ENCODE data around the gene TENM3.
"Not testable (repeated sequence)": the region's sequence is repeated elsewhere in the genome, so short reads cannot be mapped to it uniquely, and the experiment has no call there.

Gene TENM3

GRCh38 chr4:182231496-182231895 lies 11.7 kb upstream of the TENM3 start:
- ChIA-PET CTCF (interaction anchor here (0.9 kb wide), 1 partner anchor 16 kb away, joined by 3 read pairs; no protein-coding TSS in a partner anchor), POLR2A (ENCODE audit: low non-redundant PET) (no interaction called here)
- no peak overlapping the region for H3K27ac ChIP-seq
- no peak for TF ChIP-seq CTCF (conservative IDR thresholded peaks at IDR 0.05; ENCODE audit: low read depth)
- no peak for DNase-seq (ENCODE audit: low spot score)

- CTCF ChIA-PET: no interaction called here
- DNase-seq (ENCODE audit: low spot score): no peak
- no peak overlapping the region for H3K27ac ChIP-seq
- TF ChIP-seq CTCF (conservative IDR thresholded peaks at IDR 0.05; ENCODE audit: low read depth): no peak
- POLR2A ChIA-PET (ENCODE audit: low non-redundant PET): no interaction called here
Measured at GRCh38 chr4:182233310-182234090, 9.7 kb upstream of the TENM3 start.

GRCh38 chr4:182235021-182235795 lies 8.0 kb upstream of the TENM3 start:
- ChIA-PET POLR2A (ENCODE audit: low non-redundant PET) (interaction anchor here (0.6 kb wide), 1 partner anchor 95 kb away, joined by 3 read pairs; no protein-coding TSS in a partner anchor), CTCF (interaction anchor here (0.6 to 0.7 kb wide), 2 partner anchors 28 to 228 kb away, joined by 3 read pairs; no protein-coding TSS in a partner anchor)
- no peak for DNase-seq (ENCODE audit: low spot score)
- no peak for TF ChIP-seq CTCF (conservative IDR thresholded peaks at IDR 0.05; ENCODE audit: low read depth)
- H3K27ac ChIP-seq: no peak overlapping the region

GRCh38 chr4:182236186-182236585 lies 7.0 kb upstream of the TENM3 start:
- no peak for TF ChIP-seq CTCF (conservative IDR thresholded peaks at IDR 0.05; ENCODE audit: low read depth)
- no peak for DNase-seq (ENCODE audit: low spot score)
- ChIA-PET POLR2A (ENCODE audit: low non-redundant PET) (no interaction called here), CTCF (no interaction called here)
- H3K27ac ChIP-seq: no peak overlapping the region

- H3K27ac ChIP-seq; CTCF ChIA-PET; POLR2A ChIA-PET (ENCODE audit: low non-redundant PET); DNase-seq (ENCODE audit: low spot score): not testable (repeated sequence)
Measured at GRCh38 chr4:182237010-182237409, 6.2 kb upstream of the TENM3 start.

GRCh38 chr4:182238355-182238931 lies 4.8 kb upstream of the TENM3 start:
- TF ChIP-seq CTCF (conservative IDR thresholded peaks at IDR 0.05; ENCODE audit: low read depth): no peak
- POLR2A ChIA-PET (ENCODE audit: low non-redundant PET): no interaction called here
- no peak overlapping the region for H3K27ac ChIP-seq
- peak; percentile 36 for DNase-seq (ENCODE audit: low spot score)
- CTCF ChIA-PET: no interaction called here

Measured in RWPE1 (cell line).